ENCODE measurements around the gene RAB40C.

DNA sequence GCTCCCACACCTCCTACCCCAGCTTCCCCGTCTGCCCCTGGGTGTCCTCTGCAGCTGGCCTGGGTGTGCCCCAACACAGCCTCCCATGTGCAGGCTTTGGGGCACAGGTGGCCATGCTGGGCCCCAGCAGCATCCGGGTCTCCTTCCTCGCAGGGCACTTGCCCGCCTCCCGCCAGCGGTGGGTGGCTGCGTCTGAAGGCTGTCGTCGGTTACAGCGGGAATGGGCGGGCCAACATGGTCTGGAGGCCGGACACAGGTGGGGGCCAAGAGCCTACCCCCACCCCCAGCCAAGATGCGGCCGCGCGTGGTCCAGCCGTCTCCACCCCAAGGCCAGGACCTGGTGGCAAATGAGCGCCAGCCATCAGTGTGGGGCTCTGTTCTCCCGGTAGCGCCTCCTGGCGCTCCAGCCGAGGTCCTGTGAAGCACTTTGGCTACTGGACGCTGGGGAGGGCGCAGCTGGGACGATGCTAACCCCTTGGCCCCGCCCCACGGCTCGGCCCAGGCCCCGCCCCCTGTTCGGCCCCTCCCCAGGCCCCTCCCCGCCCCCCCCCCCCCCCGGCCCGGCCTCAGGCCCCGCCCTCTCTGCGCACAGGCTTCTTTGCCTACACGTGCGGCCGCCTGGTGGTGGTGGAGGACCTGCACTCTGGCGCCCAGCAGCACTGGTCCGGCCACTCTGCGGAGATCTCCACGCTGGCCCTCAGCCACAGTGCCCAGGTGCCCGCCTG is 70.8 kb downstream of the RAB40C start:
- TF ChIP-seq EP300 (IDR thresholded peaks at IDR 0.05), result no peak
- peak; percentile 67 to 83 (median 72) for TF ChIP-seq CTCF (IDR thresholded peaks at IDR 0.05)
